Measurements from ENCODE around the gene C4orf54. TPM values are rescaled to one million over a fixed set of nuclear protein-coding genes. Genes with fewer than 3 reads are reported as not detected.

Gene C4orf54
- total RNA-seq, 6 experiments from 2014 or later = 0.02 to 0.03 (median 0.02) TPM; not detected in 1

- peaks cover 6% of the 10 kb centered on the region; the same call in 1 of the 2 replicates for H3K9me3 Mint-ChIP-seq
- H3K27me3 Mint-ChIP-seq (ENCODE audit: insufficient read depth) = peaks cover 8% of the 10 kb centered on the region
- DNase-seq = no peak
- no peaks in the 10 kb centered on the region for H3K36me3 Mint-ChIP-seq (ENCODE audit: low read depth)
- no peak overlapping the region for H3K27ac Mint-ChIP-seq
- no peak for TF ChIP-seq CTCF (IDR thresholded peaks at IDR 0.05)
- H3K4me1 Mint-ChIP-seq (ENCODE audit: low read depth) = peaks cover 27% of the 10 kb centered on the region
- H3K4me3 Mint-ChIP-seq = peak overlapping the region; percentile 45; the same call in 1 of the 2 replicates
Measured at GRCh38 chr4:99653916-99654315, 3.7 kb downstream of the C4orf54 start.

- Mint-ChIP-seq H3K4me1 (ENCODE audit: low read depth) (peaks cover 22% of the 10 kb centered on the region), H3K27ac (no peak overlapping the region), H3K4me3 (no peak overlapping the region), H3K36me3 (ENCODE audit: low read depth) (no peaks in the 10 kb centered on the region), H3K9me3 (peaks cover 6% of the 10 kb centered on the region; the same call in 1 of the 2 replicates), H3K27me3 (ENCODE audit: insufficient read depth) (peaks cover 13% of the 10 kb centered on the region)
- no peak for DNase-seq
- no peak for TF ChIP-seq CTCF (IDR thresholded peaks at IDR 0.05)
Measured at GRCh38 chr4:99652596-99653436, 4.8 kb downstream of the C4orf54 start.

- Mint-ChIP-seq H3K4me3 (no peak overlapping the region), H3K4me1 (ENCODE audit: low read depth) (peaks cover 20% of the 10 kb centered on the region), H3K36me3 (ENCODE audit: low read depth) (no peaks in the 10 kb centered on the region), H3K27me3 (ENCODE audit: insufficient read depth) (peaks cover 13% of the 10 kb centered on the region), H3K27ac (no peak overlapping the region), H3K9me3 (peaks cover 6% of the 10 kb centered on the region; the same call in 1 of the 2 replicates)
- TF ChIP-seq CTCF (IDR thresholded peaks at IDR 0.05) = no peak
- no peak for DNase-seq
Measured at GRCh38 chr4:99651811-99652485, 5.7 kb downstream of the C4orf54 start.

- Mint-ChIP-seq H3K9me3 (peaks cover 6% of the 10 kb centered on the region; the same call in 1 of the 2 replicates), H3K27ac (no peak overlapping the region), H3K4me1 (ENCODE audit: low read depth) (peaks cover 20% of the 10 kb centered on the region), H3K27me3 (ENCODE audit: insufficient read depth) (peaks cover 13% of the 10 kb centered on the region), H3K36me3 (ENCODE audit: low read depth) (no peaks in the 10 kb centered on the region), H3K4me3 (no peak overlapping the region)
- no peak for TF ChIP-seq CTCF (IDR thresholded peaks at IDR 0.05)
- DNase-seq = no peak
Measured at GRCh38 chr4:99651016-99651769, 6.4 kb downstream of the C4orf54 start.

GRCh38 chr4:99649778-99650177 is 7.8 kb downstream of the C4orf54 start:
- TF ChIP-seq CTCF (IDR thresholded peaks at IDR 0.05) = no peak
- no peak for DNase-seq
- Mint-ChIP-seq H3K36me3 (ENCODE audit: low read depth) (no peaks in the 10 kb centered on the region), H3K4me1 (ENCODE audit: low read depth) (peaks cover 6% of the 10 kb centered on the region), H3K4me3 (no peak overlapping the region), H3K27me3 (ENCODE audit: insufficient read depth) (peaks cover 10% of the 10 kb centered on the region), H3K9me3 (peaks cover 6% of the 10 kb centered on the region; the same call in 1 of the 2 replicates), H3K27ac (no peak overlapping the region)

Data from HFFc6 (cell line).